IMR-90 (cell line): ENCODE data around the gene COL23A1. TPM values are rescaled to one million over a fixed set of nuclear protein-coding genes. Genes with fewer than 3 reads are reported as not detected.

Experiments
- ATAC-seq: fragments of 200-7000 bp; cut with Tn5 transposase; 2 replicates; pipeline ENCODE4 v1.9.1; 2020; ENCODE audit warnings: low read depth, mild to moderate bottlenecking, moderate library complexity
- BruUV-seq: library from RNA; stranded (reverse); fragments of 400-500 nt; replicated peaks from 2 replicates; lab custom pipeline; 2021; lab: Mats Ljungman, UMichigan
- CTCF ChIA-PET: fragments of 300-600 bp; formaldehyde crosslinking; extraction: SDS; loops from one replicate; lab custom pipeline; 2021; ENCODE audit warnings: antibody characterized with exemption; lab: Yijun Ruan, JAX
- POLR2A ChIA-PET: fragments of 300-600 bp; sonication (Branson Sonifier 250); formaldehyde crosslinking; loops from one replicate; lab custom pipeline; 2022; ENCODE audit warnings: antibody characterized with exemption; ENCODE audit not compliant: unreplicated experiment; lab: Charles Lee
- DNase-seq: peaks from one replicate; pipeline ENCODE4 v3.0.0; 2013
- H2AFZ ChIP-seq: replicated peaks from 2 replicates; pipeline ENCODE3; 2013; ENCODE audit warnings: low read length, mild to moderate bottlenecking; ENCODE audit not compliant: poor library complexity
- H2AK5ac ChIP-seq: 2 replicates; pipeline ENCODE4 v1.6.1; 2013; ENCODE audit warnings: low read depth, low read length, inconsistent platforms
- H2AK9ac ChIP-seq: replicated peaks from 2 replicates; pipeline ENCODE3; 2013; ENCODE audit warnings: mild to moderate bottlenecking, low read depth, low read length, moderate library complexity; ENCODE audit not compliant: poor library complexity
- H2BK120ac ChIP-seq: 2 replicates; pipeline ENCODE4 v1.6.1; 2013; ENCODE audit warnings: low read depth, low read length, inconsistent platforms
- H2BK15ac ChIP-seq: 3 replicates; pipeline ENCODE4 v1.6.1; 2013; ENCODE audit warnings: low read depth, low read length, inconsistent platforms
- H2BK20ac ChIP-seq: 2 replicates; pipeline ENCODE4 v1.6.1; 2013; ENCODE audit warnings: low read depth, mild to moderate bottlenecking, inconsistent platforms, low read length, moderate library complexity
- H2BK5ac ChIP-seq: 2 replicates; pipeline ENCODE4 v1.6.1; 2013; ENCODE audit warnings: mild to moderate bottlenecking, low read depth, low read length, inconsistent platforms; ENCODE audit not compliant: poor library complexity, severe bottlenecking
- H3K14ac ChIP-seq: replicated peaks from 2 replicates; pipeline ENCODE4 v1.6.1; 2013; ENCODE audit warnings: low read depth, low read length, inconsistent platforms
- H3K18ac ChIP-seq: 2 replicates; pipeline ENCODE4 v1.6.1; 2013; ENCODE audit warnings: low read depth, low read length, control low read depth
- H3K23ac ChIP-seq: 2 replicates; pipeline ENCODE4 v1.6.1; 2013; ENCODE audit warnings: low read depth, low read length, inconsistent platforms
- H3K27ac ChIP-seq: 2 replicates; pipeline ENCODE4 v1.5.1; 2013; ENCODE audit warnings: mild to moderate bottlenecking, control low read depth, low read length; ENCODE audit not compliant: insufficient read depth
- H3K27me3 ChIP-seq: 2 replicates; pipeline ENCODE4 v1.6.1; 2013; ENCODE audit warnings: low read length; ENCODE audit not compliant: control insufficient read depth, insufficient read depth
- H3K36me3 ChIP-seq: 2 replicates; pipeline ENCODE4 v1.6.1; 2013; ENCODE audit warnings: low read length, mixed read lengths; ENCODE audit not compliant: control insufficient read depth, insufficient read depth
- H3K4ac ChIP-seq: 2 replicates; pipeline ENCODE4 v1.6.1; 2013; ENCODE audit warnings: low read depth, low read length, inconsistent platforms
- H3K4me1 ChIP-seq: 2 replicates; pipeline ENCODE4 v1.6.1; 2013; ENCODE audit warnings: low read length, mixed read lengths; ENCODE audit not compliant: control insufficient read depth, insufficient read depth
- H3K4me2 ChIP-seq: 2 replicates; pipeline ENCODE4 v1.6.1; 2013; ENCODE audit warnings: low read depth, mild to moderate bottlenecking, control low read depth, low read length, moderate library complexity
- H3K4me3 ChIP-seq: 2 replicates; pipeline ENCODE4 v1.5.1; 2013; ENCODE audit warnings: low read depth, mild to moderate bottlenecking, control low read depth, low read length, moderate library complexity; ENCODE audit not compliant: insufficient read depth
- H3K56ac ChIP-seq: 2 replicates; pipeline ENCODE4 v1.6.1; 2013; ENCODE audit warnings: low read length, inconsistent platforms; ENCODE audit not compliant: insufficient read depth; ENCODE audit errors: extremely low read depth
- H3K79me1 ChIP-seq, 2 experiments: 2 replicates each; pipeline ENCODE4 v1.6.1; 2013; ENCODE audit warnings: low read length in 2 of 2, inconsistent platforms in 1 of 2, low read depth in 1 of 2
- H3K9ac ChIP-seq: 2 replicates; pipeline ENCODE4 v1.6.1; 2013; ENCODE audit warnings: low read depth, low read length, control low read depth
- H3K9me1 ChIP-seq: 2 replicates; pipeline ENCODE4 v1.6.1; 2013; ENCODE audit warnings: low read length, inconsistent platforms; ENCODE audit not compliant: insufficient read depth
- H3K9me3 ChIP-seq: 2 replicates; pipeline ENCODE4 v1.6.1; 2013; ENCODE audit warnings: low read length; ENCODE audit not compliant: control insufficient read depth, insufficient read depth
- H4K20me1 ChIP-seq: 2 replicates; pipeline ENCODE4 v1.6.1; 2013; ENCODE audit warnings: low read length, inconsistent platforms; ENCODE audit not compliant: insufficient read depth
- H4K5ac ChIP-seq: 2 replicates; pipeline ENCODE4 v1.6.1; 2013; ENCODE audit warnings: mild to moderate bottlenecking, low read depth, low read length, control low read depth
- H4K8ac ChIP-seq, 2 experiments: 2 replicates each; pipeline ENCODE4 v1.6.1; 2013; ENCODE audit warnings: low read depth in 2 of 2, low read length in 2 of 2, control low read depth in 1 of 2, inconsistent platforms in 1 of 2
- H4K91ac ChIP-seq: 2 replicates; pipeline ENCODE4 v1.6.1; 2013; ENCODE audit warnings: low read depth, low read length, inconsistent platforms; ENCODE audit not compliant: insufficient read depth
- BHLHE40 ChIP-seq: fragments of 150-350 bp; IDR thresholded peaks from 2 replicates; pipeline ENCODE4 v1.6.1; 2016; ENCODE audit warnings: mild to moderate bottlenecking, low read depth, low read length
- CEBPB ChIP-seq: IDR thresholded peaks from 2 replicates; pipeline ENCODE4 v1.6.1; 2012; ENCODE audit warnings: low read depth, low read length, improper control_type of control experiment
- CHD1 ChIP-seq: IDR thresholded peaks from 2 replicates; pipeline ENCODE4 v1.6.1; 2012; ENCODE audit warnings: low read depth, low read length, improper control_type of control experiment
- ELK1 ChIP-seq: fragments of 150-350 bp; IDR thresholded peaks from 2 replicates; pipeline ENCODE4 v1.6.1; 2016; ENCODE audit warnings: low read depth, mild to moderate bottlenecking, low read length, moderate library complexity, borderline replicate concordance
- FOS ChIP-seq: fragments of 150-350 bp; IDR thresholded peaks from 2 replicates; pipeline ENCODE4 v1.6.1; 2016; ENCODE audit warnings: low read depth, low read length
- MAFK ChIP-seq: IDR thresholded peaks from 2 replicates; pipeline ENCODE4 v1.6.1; 2012; ENCODE audit warnings: low read depth, low read length, improper control_type of control experiment
- MAZ ChIP-seq: IDR thresholded peaks from 2 replicates; pipeline ENCODE4 v1.6.1; 2012; ENCODE audit warnings: low read depth, mild to moderate bottlenecking, low read length, improper control_type of control experiment, moderate library complexity, borderline replicate concordance
- MXI1 ChIP-seq: IDR thresholded peaks from 2 replicates; pipeline ENCODE4 v1.6.1; 2012; ENCODE audit warnings: low read depth, mild to moderate bottlenecking, low read length, moderate library complexity, borderline replicate concordance
- NFE2L2 ChIP-seq: fragments of 150-350 bp; IDR thresholded peaks from 2 replicates; pipeline ENCODE4 v1.6.1; 2016; ENCODE audit warnings: low read depth, mild to moderate bottlenecking, low read length
- POLR2A ChIP-seq: IDR thresholded peaks from 2 replicates; pipeline ENCODE4 v1.6.1; 2012; ENCODE audit warnings: mild to moderate bottlenecking, low read depth, low read length
- RAD21 ChIP-seq: IDR thresholded peaks from 2 replicates; pipeline ENCODE4 v1.6.1; 2012; ENCODE audit warnings: low read length, improper control_type of control experiment
- RCOR1 ChIP-seq: IDR thresholded peaks from 2 replicates; pipeline ENCODE4 v1.6.1; 2012; ENCODE audit warnings: mild to moderate bottlenecking, low read length, improper control_type of control experiment; ENCODE audit not compliant: insufficient replicate concordance
- RFX5 ChIP-seq: IDR thresholded peaks from 2 replicates; pipeline ENCODE4 v1.8.0; 2012; ENCODE audit warnings: low read depth, mild to moderate bottlenecking, low read length, moderate library complexity
- SMC3 ChIP-seq: fragments of 150-350 bp; IDR thresholded peaks from 2 replicates; pipeline ENCODE4 v1.6.1; 2016; ENCODE audit warnings: low read depth, mild to moderate bottlenecking, antibody characterized with exemption, low read length, moderate library complexity
- WGBS, 2 experiments: methylation state at CpG; one replicate each; pipeline versions ENCODE4 v1.1.5 to v1.1.7; 2013; ENCODE audit warnings: missing lambda C conversion rate in 2 of 2; ENCODE audit not compliant: insufficient read length in 1 of 2; ENCODE audit errors: extremely low coverage in 2 of 2; 5-methylcytosine and 5-hydroxymethylcytosine counted together
- dilution Hi-C: fragments of 300-500 bp; cut with HindIII; formaldehyde crosslinking; loops from one replicate; pipeline ENCODE4 v1.14.3; 2018; ENCODE audit warnings: low sequenced_read_pairs; ENCODE audit not compliant: unreplicated experiment
- in situ Hi-C: fragments of 300-500 bp; cut with MboI; formaldehyde crosslinking; loops from 3 replicates; pipeline ENCODE4 v1.14.3; 2019; ENCODE audit warnings: low sequenced_read_pairs, inconsistent platforms, mixed read lengths
- intact Hi-C: fragments of 100-400 bp; cut with micrococcal nuclease; formaldehyde crosslinking; loops from 2 replicates; pipeline ENCODE4 v1.10.0; 2022
- polyA plus RNA-seq, 3 experiments: library from polyadenylated mRNA; depleted of rRNA; stranded (reverse); fragments of >200 nt; gene quantifications; 2 replicates each; pipeline ENCODE4 v1.2.3, GENCODE V29; 2012; ENCODE audit warnings: low replicate concordance in 1 of 3
- total RNA-seq: library from RNA; depleted of rRNA; stranded (reverse); fragments of >200 nt; gene quantifications from 2 replicates; pipeline ENCODE4 v1.2.3, GENCODE V29; 2012
- TF ChIP-seq, protein P1 (sequence below): conservative IDR thresholded peaks from 2 replicates; pipeline ENCODE4 v1.5.1; 2012; ENCODE audit warnings: mild to moderate bottlenecking, low read depth, low read length, improper control_type of control experiment
- TF ChIP-seq, protein P2 (sequence below): fragments of 150-350 bp; IDR thresholded peaks from 2 replicates; pipeline ENCODE4 v1.6.1; 2017; ENCODE audit warnings: mild to moderate bottlenecking, antibody characterized with exemption, low read length, low read depth

COL23A1 gene
- total and polyA plus RNA-seq, 2 of the 4 experiments (the other 2 are of a cell fraction): not detected

GRCh38 chr5:178455480-178455835 lies 134.7 kb downstream of the COL23A1 start:
- no peak for DNase-seq
- dilution Hi-C loops: no loop called here

More at GRCh38 chr5:178455480-178455835, 134.7 kb downstream of the COL23A1 start:
- Histone ChIP-seq H3K56ac (no peak overlapping the region), H3K27me3 (no peaks in the 10 kb centered on the region), H2BK5ac (no peak overlapping the region), H3K4ac (no peak overlapping the region), H3K79me1 (no peaks in the 10 kb centered on the region), H3K4me3 (no peak overlapping the region), H3K9ac (no peak overlapping the region), H4K8ac (no peak overlapping the region), H3K18ac (no peak overlapping the region), H2BK20ac (no peak overlapping the region), H3K9me3 (0 out of 2 replicates have a peak, but pooled peaks cover 2% of the 10 kb centered on the region), H2AFZ (no peak overlapping the region), H3K23ac (no peak overlapping the region), H3K4me1 (no peaks in the 10 kb centered on the region), H3K36me3 (no peaks in the 10 kb centered on the region), H4K20me1 (no peaks in the 10 kb centered on the region), H2AK9ac (no peak overlapping the region), H3K27ac (no peak overlapping the region), H3K4me2 (no peak overlapping the region), H2BK120ac (no peak overlapping the region), H3K14ac (no peak overlapping the region), H4K91ac (no peak overlapping the region), H3K9me1 (no peaks in the 10 kb centered on the region), H2AK5ac (no peak overlapping the region), H4K5ac (no peak overlapping the region), H2BK15ac (no peak overlapping the region)
- POLR2A ChIA-PET: no interaction called here
- WGBS, 2 experiments: no CpG with 5 or more reads among the region's 14 CpGs
- CTCF ChIA-PET: no interaction called here
- TF ChIP-seq MAZ (no peak), BHLHE40 (no peak), RCOR1 (no peak), NFE2L2 (no peak), POLR2A (no peak), SMC3 (no peak), MAFK (no peak), FOS (no peak), CHD1 (no peak), RAD21 (no peak), ELK1 (no peak), MXI1 (no peak), RFX5 (no peak), CEBPB (no peak)
- TF ChIP-seq, protein P1, sequence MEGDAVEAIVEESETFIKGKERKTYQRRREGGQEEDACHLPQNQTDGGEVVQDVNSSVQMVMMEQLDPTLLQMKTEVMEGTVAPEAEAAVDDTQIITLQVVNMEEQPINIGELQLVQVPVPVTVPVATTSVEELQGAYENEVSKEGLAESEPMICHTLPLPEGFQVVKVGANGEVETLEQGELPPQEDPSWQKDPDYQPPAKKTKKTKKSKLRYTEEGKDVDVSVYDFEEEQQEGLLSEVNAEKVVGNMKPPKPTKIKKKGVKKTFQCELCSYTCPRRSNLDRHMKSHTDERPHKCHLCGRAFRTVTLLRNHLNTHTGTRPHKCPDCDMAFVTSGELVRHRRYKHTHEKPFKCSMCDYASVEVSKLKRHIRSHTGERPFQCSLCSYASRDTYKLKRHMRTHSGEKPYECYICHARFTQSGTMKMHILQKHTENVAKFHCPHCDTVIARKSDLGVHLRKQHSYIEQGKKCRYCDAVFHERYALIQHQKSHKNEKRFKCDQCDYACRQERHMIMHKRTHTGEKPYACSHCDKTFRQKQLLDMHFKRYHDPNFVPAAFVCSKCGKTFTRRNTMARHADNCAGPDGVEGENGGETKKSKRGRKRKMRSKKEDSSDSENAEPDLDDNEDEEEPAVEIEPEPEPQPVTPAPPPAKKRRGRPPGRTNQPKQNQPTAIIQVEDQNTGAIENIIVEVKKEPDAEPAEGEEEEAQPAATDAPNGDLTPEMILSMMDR: no peak
- TF ChIP-seq, protein P2, sequence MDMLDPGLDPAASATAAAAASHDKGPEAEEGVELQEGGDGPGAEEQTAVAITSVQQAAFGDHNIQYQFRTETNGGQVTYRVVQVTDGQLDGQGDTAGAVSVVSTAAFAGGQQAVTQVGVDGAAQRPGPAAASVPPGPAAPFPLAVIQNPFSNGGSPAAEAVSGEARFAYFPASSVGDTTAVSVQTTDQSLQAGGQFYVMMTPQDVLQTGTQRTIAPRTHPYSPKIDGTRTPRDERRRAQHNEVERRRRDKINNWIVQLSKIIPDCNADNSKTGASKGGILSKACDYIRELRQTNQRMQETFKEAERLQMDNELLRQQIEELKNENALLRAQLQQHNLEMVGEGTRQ: no peak
- no TSS peak for BruUV-seq
- intact Hi-C loops (no loop called here), in situ Hi-C loops (no loop called here)
- ATAC-seq: no peak
